Body of pancreas (tissue), 4 donors: ENCODE data around the gene MKKS.

Experiments
- CTCF ChIP-seq, 7 experiments: fragments of 450-650 bp in 4 of 7; fragments of 200-600 bp in 3 of 7; sonication (generic) in 3 of 7; IDR thresholded peaks; one replicate each; pipeline ENCODE4 v1.5.1; 2016 to 2019; ENCODE audit warnings: antibody characterized with exemption in 7 of 7
- POLR2A ChIP-seq, 3 donors: fragments of 450-650 bp; IDR thresholded peaks; one replicate each; pipeline ENCODE4 v1.6.1; 2016; ENCODE audit warnings: antibody characterized with exemption in 3 of 3, mild to moderate bottlenecking in 2 of 3

DNA sequence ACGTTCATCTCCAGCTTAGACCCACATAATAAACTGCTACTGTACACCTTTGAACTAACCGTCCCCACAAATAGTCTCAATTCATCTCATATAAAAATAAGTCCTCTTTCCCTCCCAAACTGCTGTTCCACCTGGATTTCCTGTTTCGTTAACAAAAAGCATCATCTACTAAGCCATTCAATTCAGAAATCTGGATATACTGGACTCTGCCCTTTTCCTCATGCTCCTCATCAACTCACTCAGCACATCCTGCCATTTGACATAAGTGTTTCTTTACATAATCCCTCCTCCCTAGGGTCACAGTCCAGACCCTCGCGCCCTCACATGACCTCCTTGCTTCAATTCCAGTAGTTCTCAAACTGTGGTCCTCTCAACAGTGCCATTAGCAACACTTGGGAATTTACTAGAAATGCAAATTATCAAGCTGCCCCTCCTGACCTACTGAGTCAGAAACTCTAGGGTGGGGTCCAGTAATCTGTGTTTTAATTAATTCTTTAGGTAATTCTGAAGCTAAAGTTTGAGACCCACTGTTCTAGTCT lies 4.5 kb downstream of the MKKS start:
- TF ChIP-seq POLR2A (IDR thresholded peaks at IDR 0.05) (no peak), CTCF (IDR thresholded peaks at IDR 0.05) (no peak)
